GM19193 (cell line): ENCODE results near the gene CEP192.

Source experiments
- POLR2A ChIP-seq: IDR thresholded peaks from 4 replicates; pipeline ENCODE4 v1.6.1; 2011; ENCODE audit not compliant: insufficient read depth, insufficient read length; ENCODE audit errors: extremely low read depth

CEP192 gene

GRCh38 chr18:13007248-13007560, 16.0 kb downstream of the CEP192 start:
- no peak for TF ChIP-seq POLR2A

GRCh38 chr18:13011719-13012118, 20.6 kb downstream of the CEP192 start:
- TF ChIP-seq POLR2A = no peak

- TF ChIP-seq POLR2A = no peak
Measured at GRCh38 chr18:13014232-13014631, 23.1 kb downstream of the CEP192 start.

DNA sequence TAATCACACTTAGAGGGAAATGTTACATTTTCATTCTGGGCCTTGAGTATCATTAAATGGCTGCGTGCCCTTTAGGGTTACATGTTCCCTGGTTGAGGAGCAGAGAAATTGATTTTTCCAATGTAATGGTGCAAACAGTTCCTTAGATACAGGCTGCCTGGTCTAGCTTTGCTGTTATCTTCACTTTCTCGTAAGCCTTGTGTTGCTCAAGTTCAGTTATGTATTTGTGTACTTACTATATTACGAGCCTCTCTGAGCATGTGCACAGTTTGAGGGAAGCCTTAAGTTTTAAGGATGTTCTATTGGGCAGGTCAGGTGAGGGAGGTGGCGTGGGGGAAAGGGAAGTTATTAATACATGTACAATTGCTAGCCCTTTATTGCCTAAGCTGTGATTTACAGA, 23.7 kb downstream of the CEP192 start:
- TF ChIP-seq POLR2A = no peak

DNA sequence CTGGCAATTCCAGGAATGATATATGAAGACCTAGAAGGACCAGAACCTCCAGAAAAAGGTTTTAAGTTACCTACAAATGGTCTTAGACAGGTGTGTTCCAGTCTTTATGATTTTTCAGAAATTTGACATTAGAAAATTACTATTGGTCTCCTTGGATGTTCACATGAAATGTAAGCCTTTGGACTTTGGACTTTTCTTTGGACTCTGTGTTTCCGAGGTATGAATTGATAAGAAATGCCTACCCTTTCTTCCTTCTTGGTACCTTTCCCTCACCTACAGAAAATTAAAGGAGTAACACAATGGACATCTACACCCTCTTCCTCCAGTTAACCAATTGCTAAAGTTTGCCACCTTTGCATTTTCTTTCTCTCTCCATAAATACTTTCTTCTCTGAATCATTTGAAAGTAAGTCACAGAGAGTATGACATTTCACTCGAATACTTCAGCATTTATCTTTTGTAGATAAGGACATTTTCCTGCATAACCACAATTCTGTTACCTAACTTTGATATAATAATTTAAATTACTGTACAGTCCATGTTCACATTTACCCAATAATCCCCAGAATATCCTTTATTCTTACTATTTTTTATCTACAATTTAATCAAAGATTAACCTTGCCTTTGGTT, 26.2 kb downstream of the CEP192 start:
- no peak for TF ChIP-seq POLR2A

- no peak for TF ChIP-seq POLR2A
Measured at GRCh38 chr18:13018374-13018773, 27.2 kb downstream of the CEP192 start.

DNA sequence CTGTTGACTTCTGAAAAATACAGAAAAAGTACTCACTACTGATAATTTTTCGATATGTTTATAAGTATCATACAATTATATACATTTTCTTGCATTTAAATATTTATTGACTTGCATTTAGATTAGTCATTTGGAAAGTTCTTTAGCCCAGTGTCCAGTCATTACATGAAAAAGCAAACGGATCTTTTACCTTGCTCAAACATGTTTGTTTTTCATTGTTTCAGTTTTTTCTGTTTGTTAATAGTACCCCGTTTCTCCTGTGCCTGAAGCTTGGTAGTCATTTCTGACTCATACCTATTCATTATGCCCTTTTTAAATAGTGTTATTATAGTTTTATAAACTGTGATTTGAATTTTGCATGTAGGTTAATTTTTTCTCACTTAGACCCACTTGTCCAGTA, 28.1 kb downstream of the CEP192 start:
- no peak for TF ChIP-seq POLR2A

GRCh38 chr18:13022644-13023043, 31.5 kb downstream of the CEP192 start:
- TF ChIP-seq POLR2A = no peak

DNA sequence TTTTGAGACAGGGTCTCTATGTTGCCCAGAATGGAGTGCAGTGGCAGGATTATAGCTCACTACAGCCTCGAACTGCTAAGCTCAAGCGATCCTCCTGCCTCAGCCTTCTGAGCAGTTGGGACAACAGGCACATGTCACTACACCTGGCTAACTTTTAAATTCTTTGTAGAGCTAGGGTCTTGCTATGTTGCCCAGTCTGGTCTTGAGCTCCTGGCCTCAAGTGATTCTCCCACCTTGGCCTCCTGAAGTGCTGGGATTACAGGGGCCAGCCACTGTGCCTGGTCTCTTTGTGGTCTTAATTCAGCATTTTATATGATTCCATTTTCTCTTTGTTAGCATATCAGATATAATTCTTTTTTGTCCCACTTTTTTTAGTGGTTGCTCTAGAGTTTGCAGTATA, 34.1 kb downstream of the CEP192 start:
- no peak for TF ChIP-seq POLR2A

DNA sequence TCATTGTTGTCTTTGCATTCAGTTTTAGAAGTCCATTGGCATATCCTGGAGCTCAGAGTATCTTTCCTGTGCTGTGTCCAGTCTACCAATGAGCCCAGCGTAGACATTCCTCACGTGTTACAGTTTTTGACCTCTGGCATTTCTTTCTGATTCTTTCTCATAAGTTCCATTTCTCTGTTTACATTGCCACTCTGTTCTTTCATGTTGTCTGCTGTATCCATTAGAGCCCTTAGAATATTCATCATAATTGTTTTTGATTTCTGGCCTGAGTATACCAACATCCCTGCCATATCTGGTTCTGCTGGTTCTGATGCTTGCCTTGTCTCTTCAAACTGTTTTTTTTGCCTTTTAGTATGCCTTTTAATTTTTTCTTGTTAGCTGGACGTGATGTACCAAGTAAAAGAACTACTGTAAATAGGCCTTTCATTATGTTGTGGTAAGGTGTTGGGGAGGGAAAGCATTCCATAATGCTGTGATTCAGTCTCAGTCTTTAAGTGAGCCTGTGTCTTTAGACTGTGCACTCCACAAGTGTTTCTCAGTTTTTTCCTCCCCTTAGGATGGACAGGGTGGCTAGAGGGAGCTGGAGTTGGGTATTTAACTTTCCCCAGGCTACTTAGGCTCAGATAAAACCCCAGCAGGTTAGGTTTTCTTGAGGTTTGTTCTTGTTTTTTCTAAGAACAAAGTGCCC, 35.6 kb downstream of the CEP192 start:
- TF ChIP-seq POLR2A = no peak

GRCh38 chr18:13028869-13029268, 37.7 kb downstream of the CEP192 start:
- no peak for TF ChIP-seq POLR2A

- no peak for TF ChIP-seq POLR2A
Measured at GRCh38 chr18:13032173-13032572, 41.0 kb downstream of the CEP192 start.

DNA sequence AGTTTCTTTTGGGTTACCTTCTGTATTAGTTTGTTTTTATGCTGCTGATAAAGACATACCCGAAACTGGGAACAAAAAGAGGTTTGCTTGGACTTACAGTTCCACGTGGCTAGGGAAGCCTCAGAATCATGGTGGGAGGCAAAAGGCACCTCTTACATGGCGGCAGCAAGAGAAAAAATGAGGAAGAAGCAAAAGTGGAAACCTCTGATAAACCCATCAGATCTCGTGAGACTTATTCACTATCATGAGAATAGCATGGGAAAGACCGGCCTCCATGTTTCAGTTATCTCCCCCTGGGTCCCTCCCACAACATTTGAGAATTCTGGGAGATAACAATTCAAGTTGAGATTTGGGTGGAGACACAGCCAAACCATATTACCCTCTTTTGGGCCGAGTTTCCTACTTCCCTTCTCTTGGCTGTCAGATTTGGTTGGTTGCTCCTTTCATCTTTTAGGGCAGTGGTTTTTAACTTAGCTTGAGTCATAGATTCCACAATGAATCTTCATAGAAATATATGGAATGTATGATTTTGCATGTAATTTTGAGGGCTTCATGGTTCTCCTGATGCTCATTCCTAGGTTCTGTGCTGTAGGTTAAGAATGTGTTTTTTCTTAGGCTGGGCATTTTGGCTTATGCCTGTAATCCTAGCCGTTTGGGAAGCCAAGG, 44.2 kb downstream of the CEP192 start:
- TF ChIP-seq POLR2A = no peak

DNA sequence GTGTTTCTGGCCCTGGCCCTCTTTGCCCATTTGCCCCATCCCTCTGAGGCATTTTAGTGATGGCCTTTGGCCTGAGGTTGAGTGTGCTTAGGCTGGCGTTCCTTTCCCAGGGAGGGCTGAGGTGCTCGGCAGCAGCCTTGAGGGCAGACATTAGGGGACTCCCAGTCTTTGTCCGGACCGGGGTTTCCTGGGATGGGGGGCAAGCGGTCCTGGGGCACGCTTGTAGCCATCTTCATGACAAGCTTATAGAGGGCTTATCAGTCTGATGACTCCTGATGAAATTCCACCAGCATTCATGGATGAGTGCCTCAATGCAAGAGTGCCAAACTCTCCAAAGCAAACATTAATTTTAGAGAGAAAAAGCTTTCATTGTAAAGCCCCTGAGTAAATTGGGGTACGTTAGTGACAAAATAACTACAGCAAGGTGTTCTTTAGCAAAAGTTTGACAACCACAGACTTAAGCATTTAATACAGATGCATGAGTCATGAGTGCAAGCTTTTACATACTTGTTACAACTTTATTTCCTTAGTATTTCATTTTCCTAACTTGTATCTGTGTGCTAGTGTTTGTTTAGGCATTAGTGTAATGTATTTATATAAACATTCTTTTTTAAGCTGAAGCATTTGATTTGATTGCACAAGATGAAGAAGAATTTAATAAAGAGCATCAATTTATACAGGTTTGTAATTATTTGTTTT, 45.6 kb downstream of the CEP192 start:
- TF ChIP-seq POLR2A = no peak

- no peak for TF ChIP-seq POLR2A
Measured at GRCh38 chr18:13039806-13040205, 48.6 kb downstream of the CEP192 start.

DNA sequence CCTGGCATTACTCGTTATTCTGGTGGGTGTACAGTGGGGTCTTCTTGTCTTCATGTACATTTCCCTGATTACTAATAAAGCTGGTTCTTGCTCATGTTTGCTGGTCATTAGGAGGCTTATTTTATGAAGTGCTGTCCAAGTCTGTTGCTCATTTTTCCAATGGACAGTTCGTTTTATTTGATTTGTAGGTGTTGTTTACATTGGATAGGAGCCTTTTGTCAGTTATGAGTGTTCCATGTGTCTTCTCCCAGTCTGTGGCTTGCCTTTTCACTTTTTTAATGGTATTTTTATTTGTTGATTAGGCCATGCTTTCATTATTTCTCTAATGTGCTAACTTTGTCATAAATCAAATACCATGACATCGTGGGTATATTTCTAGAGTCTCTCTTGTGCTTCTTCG, 51.9 kb downstream of the CEP192 start:
- no peak for TF ChIP-seq POLR2A
